Spinal cord (tissue), 10 donors: ENCODE results near the gene CDH19. TPM values are rescaled to one million over a fixed set of nuclear protein-coding genes. Genes with fewer than 3 reads are reported as not detected.

Experiments used
- DNase-seq, 6 donors: peaks; one replicate each; pipeline versions ENCODE4 v3.0.0 to v3.0.0-alpha.2; 2013 to 2015; ENCODE audit warnings: low spot score in 6 of 6, low read depth in 4 of 6
- H3K27ac ChIP-seq: one replicate; pipeline ENCODE4 v1.5.1; 2013; ENCODE audit warnings: low read depth, low read length, control low read depth
- H3K27me3 ChIP-seq: one replicate; pipeline ENCODE4 v1.6.1; 2013; ENCODE audit warnings: low read length; ENCODE audit not compliant: control insufficient read depth, insufficient read depth
- H3K36me3 ChIP-seq: one replicate; pipeline ENCODE4 v1.6.1; 2013; ENCODE audit warnings: low read length; ENCODE audit not compliant: control insufficient read depth, insufficient read depth
- H3K4me1 ChIP-seq: one replicate; pipeline ENCODE4 v1.6.1; 2013; ENCODE audit warnings: low read length; ENCODE audit not compliant: control insufficient read depth, insufficient read depth
- H3K4me3 ChIP-seq: one replicate; pipeline ENCODE4 v1.5.1; 2013; ENCODE audit warnings: low read depth, low read length, control low read depth
- H3K9me3 ChIP-seq: one replicate; pipeline ENCODE4 v1.6.1; 2013; ENCODE audit warnings: low read length; ENCODE audit not compliant: control insufficient read depth, insufficient read depth
- WGBS: methylation state at CpG from one replicate; pipeline ENCODE4 v1.1.5; 2013; ENCODE audit warnings: missing lambda C conversion rate; ENCODE audit not compliant: insufficient coverage; 5-methylcytosine and 5-hydroxymethylcytosine counted together
- polyA plus RNA-seq, 2 donors: library from polyadenylated mRNA; unstranded; fragments of 120-200 nt; gene quantifications; one replicate each; pipeline ENCODE4 v1.2.1, GENCODE V29; 2013; ENCODE audit not compliant: insufficient read length in 2 of 2
- total RNA-seq, 2 donors: library from RNA; depleted of rRNA in 1 of 2; stranded (reverse); fragments of 120-200 nt in 1 of 2; fragments of >200 nt in 1 of 2; gene quantifications; one replicate each; pipeline versions ENCODE4 v1.2.3 to v1.2.4, GENCODE V29; 2013 to 2014
- donor health status: healthy.

CDH19 gene
- total and polyA plus RNA-seq, 4 donors: 1.8 to 28.5 (median 7.4) TPM

DNA sequence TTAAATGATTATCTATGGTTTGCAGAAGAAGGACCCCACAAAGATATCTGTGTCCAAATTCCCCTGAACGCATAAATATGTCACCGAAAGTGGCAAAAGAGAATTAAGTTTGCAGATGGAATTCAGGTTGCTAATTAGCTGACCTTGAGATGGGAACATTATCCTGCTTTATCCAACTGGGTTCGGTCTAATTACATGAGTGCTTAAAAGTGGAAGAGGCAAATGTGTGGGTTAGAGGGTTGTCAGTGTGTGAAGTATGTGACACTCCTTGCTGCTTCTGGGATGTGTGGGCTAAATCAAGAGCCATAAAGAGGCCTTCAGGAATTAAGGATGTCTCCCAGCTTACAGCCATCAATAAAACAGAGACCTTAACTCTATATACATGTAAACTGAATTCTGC, 53.5 kb downstream of the CDH19 start:
- Histone ChIP-seq H3K9me3 (no peaks in the 10 kb centered on the region), H3K4me3 (no peak overlapping the region), H3K27me3 (no peaks in the 10 kb centered on the region), H3K4me1 (no peaks in the 10 kb centered on the region), H3K27ac (no peak overlapping the region), H3K36me3 (no peaks in the 10 kb centered on the region)
- DNase-seq: peak in 1 of 6 donors; percentile 15
- 56% methylated on average over 1 of the region's 3 CpGs for WGBS

DNA sequence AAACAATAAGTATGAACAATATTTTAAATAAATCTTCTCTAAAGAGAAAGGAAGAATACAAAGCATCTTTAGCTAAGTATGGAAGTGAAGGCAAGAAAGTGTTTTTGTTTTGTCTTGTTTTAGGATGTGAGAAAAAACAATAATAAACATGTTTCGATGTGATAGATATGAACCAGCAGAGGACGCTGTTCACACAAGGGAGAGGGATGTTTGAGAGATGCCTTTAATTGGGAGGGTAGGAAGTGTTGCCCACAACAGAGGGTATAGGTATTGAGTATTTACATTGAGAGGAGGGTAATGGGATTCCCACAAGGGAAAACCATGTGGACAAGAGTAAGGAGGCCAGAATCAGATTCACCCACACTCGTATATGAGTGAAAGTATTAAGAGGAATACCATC, 55.1 kb downstream of the CDH19 start:
- H3K4me3 ChIP-seq: no peak overlapping the region
- 59% methylated on average over 2 of the region's 3 CpGs for WGBS
- no peak for DNase-seq
- H3K4me1 ChIP-seq: no peaks in the 10 kb centered on the region
- no peaks in the 10 kb centered on the region for H3K9me3 ChIP-seq
- no peak overlapping the region for H3K27ac ChIP-seq
- H3K27me3 ChIP-seq: no peaks in the 10 kb centered on the region
- no peaks in the 10 kb centered on the region for H3K36me3 ChIP-seq

DNA sequence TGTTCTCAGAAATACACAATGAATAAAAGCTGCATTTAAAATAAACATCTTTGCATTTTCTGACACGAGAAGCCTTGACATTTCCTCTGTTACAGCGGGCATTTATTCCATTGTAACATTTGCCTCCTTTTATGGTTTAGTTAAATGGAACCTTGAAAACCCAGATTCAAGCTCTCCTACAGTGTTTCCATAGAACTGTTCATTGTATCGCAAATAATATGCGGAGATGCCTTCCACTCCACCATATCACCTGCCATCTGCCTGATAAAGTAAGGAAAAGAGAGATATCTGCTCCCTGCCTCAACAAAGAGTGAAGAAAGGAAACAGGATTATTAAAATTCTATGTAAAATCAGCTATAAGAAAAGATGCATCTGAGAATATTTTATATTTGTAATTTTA, 69.8 kb downstream of the CDH19 start:
- Histone ChIP-seq H3K9me3 (no peaks in the 10 kb centered on the region), H3K27ac (no peak overlapping the region), H3K4me3 (no peak overlapping the region), H3K4me1 (no peaks in the 10 kb centered on the region), H3K36me3 (no peaks in the 10 kb centered on the region), H3K27me3 (no peaks in the 10 kb centered on the region)
- DNase-seq: no peak
- no CpG with 5 or more reads among the region's 4 CpGs for WGBS

DNA sequence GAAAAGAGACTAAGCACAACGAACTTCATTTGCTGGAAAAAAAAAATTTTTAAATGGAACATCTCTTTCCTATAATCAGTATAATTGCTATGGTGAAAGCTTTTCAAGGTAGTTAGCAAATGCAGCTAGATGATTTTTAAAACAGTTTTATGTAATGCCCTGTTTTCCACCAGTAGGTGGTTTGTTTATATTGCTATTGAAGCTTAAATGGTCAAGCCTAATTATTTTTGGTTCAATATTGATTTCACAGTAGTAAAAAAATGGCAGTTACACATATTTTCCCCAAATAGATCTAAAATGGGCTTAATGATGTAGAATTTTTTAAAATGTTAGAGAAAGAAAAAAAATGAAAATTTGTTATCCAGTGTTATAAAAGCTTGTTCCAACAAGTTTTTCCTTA, 70.2 kb downstream of the CDH19 start:
- H3K9me3 ChIP-seq: no peaks in the 10 kb centered on the region
- no peak for DNase-seq
- H3K27me3 ChIP-seq: no peaks in the 10 kb centered on the region
- no peaks in the 10 kb centered on the region for H3K4me1 ChIP-seq
- no peak overlapping the region for H3K4me3 ChIP-seq
- H3K27ac ChIP-seq: no peak overlapping the region
- H3K36me3 ChIP-seq: no peaks in the 10 kb centered on the region
- WGBS: no CpG with 5 or more reads among the region's 1 CpG

DNA sequence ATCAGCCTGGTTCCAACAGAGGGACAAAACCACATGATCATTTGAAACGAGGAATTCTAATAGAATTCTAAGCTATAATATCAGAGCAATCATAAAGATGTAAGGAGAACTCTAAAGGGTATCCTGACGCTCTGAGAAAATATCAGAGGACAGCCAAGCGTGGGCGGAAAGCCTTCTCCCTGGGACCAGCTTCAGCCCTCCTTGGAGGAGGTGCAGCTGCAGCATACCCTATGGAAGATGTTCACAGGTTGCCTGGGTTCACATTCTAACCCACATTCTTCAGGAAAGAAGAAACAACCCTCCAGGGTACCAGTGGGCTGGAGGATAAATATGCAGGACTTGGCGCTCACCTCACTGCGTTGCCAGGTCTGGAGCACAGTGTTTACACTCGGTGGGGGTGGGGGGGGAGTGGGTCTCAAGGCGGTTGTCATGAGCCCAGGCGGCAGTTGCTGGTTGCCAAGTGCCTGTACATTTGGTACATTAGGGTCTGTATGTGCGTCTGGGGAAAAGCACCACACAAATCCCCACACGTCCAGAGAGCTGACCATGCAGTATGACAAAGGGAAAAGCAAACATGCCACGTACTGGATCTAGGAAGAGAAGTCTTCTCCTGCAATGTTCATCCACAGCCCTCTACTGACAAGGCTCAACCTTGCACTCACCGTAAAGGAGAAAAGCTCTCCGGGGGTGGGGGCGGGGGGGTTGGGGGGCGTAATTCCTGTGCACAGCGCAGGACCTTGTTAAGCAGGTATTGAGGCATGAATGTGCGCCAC, 80.5 kb downstream of the CDH19 start:
- Histone ChIP-seq H3K4me1 (no peaks in the 10 kb centered on the region), H3K27ac (no peak overlapping the region), H3K36me3 (no peaks in the 10 kb centered on the region), H3K27me3 (no peaks in the 10 kb centered on the region), H3K9me3 (no peaks in the 10 kb centered on the region), H3K4me3 (no peak overlapping the region)
- no peak for DNase-seq
- 93% methylated on average over 8 of the region's 18 CpGs for WGBS

DNA sequence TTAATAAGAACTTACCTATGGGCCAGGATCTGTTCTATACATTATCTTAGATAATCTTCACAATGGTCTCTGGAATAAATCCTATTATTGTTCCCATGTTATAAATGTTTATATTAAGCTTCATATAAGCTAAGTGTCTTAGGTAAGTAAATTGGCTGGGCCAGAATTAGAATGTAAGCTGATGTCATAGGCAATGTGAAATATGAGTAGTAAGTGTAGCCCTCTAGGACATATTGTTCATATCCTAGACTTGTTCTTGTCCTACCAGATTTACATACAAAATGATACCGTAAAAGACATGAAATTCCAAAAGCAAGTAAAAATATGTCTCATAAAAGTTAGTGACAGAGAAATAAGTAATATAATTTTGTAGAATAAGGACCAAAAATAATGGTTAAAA, 89.9 kb downstream of the CDH19 start:
- H3K4me1 ChIP-seq: no peaks in the 10 kb centered on the region
- H3K36me3 ChIP-seq: no peaks in the 10 kb centered on the region
- no peak for DNase-seq
- no CpG with 5 or more reads among the region's 1 CpG for WGBS
- H3K4me3 ChIP-seq: no peak overlapping the region
- no peaks in the 10 kb centered on the region for H3K9me3 ChIP-seq
- no peak overlapping the region for H3K27ac ChIP-seq
- no peaks in the 10 kb centered on the region for H3K27me3 ChIP-seq

DNA sequence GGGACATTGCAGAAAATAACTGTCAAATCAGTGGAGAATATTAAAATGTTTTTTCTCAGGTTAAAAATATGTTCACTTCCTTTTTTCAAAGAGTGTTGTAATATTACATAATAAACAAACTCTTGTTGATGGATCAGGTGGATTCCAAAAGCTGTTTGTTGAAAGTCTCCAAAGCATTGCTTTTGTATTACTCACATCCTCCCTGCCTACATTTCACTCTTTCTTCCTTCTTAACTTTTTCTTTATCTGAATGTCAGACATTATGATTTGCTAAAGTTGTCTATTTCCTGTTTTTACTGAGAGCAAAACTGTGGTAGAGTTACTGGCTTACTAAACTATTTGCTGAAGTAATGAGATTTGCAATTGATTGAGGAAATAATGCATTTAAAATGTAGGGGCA, 92.1 kb downstream of the CDH19 start:
- no peak overlapping the region for H3K4me3 ChIP-seq
- no peaks in the 10 kb centered on the region for H3K27me3 ChIP-seq
- H3K4me1 ChIP-seq: no peaks in the 10 kb centered on the region
- no peak for DNase-seq
- no peaks in the 10 kb centered on the region for H3K9me3 ChIP-seq
- no peaks in the 10 kb centered on the region for H3K36me3 ChIP-seq
- no peak overlapping the region for H3K27ac ChIP-seq

DNA sequence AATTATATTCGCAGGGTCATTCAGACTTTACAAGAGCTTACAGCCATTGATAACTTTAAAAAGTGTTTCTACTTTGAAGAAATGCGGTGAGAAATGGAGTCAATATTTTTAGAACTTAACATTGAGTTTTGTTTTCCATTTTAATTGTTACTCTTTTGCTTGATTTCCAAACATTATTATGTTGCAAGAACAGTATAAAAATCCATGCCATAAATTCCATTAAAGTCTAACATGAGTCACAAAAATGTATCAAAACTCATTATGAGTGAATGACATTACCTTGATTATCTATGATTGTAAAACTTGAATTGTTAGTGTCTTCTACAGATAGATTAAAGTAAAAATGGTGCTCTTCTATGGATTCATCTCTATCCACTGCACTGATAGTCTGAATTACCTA, 92.6 kb downstream of the CDH19 start:
- WGBS: no CpG with 5 or more reads among the region's 2 CpGs
- Histone ChIP-seq H3K9me3 (no peaks in the 10 kb centered on the region), H3K4me1 (no peaks in the 10 kb centered on the region)

DNA sequence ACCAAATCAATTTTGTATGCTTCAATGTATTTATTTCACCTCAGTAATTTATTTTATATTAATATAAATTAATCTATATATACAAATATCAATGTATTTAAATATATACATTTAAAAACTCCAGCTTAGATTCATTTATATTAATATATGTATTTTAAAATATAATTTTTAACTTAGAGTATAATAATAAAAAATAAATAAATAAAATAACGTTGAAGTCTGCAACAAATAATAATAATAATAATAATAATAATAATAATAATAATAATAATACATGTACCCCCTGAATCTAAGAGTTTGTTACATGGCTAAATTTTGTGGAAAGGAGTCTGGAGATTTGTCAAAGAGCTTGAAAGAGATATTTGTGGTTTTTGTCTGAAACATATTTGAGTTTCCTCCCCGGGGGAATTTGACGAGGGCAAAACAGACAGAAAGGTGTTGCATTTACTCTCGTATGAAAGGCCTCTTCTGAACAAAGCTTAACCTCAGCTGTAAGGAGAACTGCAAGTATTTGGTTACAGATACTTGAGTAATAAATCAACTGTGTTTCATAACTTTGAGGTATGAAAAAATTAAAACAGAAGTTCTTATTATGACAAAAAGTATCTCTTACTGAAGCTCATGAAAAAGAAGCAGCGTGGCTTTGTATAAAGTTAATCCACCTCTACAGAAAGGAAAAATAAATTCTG, 93.4 kb downstream of the CDH19 start:
- no peaks in the 10 kb centered on the region for H3K36me3 ChIP-seq
- 80% methylated on average over 1 of the region's 5 CpGs for WGBS
- no peaks in the 10 kb centered on the region for H3K9me3 ChIP-seq
- H3K27me3 ChIP-seq: no peaks in the 10 kb centered on the region
- DNase-seq: no peak
- H3K4me3 ChIP-seq: no peak overlapping the region
- H3K27ac ChIP-seq: no peak overlapping the region
- H3K4me1 ChIP-seq: no peaks in the 10 kb centered on the region

More for the DNA sequence above, 92.6 kb downstream of the CDH19 start:
- Histone ChIP-seq H3K27ac (no peak overlapping the region), H3K27me3 (no peaks in the 10 kb centered on the region), H3K4me3 (no peak overlapping the region), H3K36me3 (no peaks in the 10 kb centered on the region)
- no peak for DNase-seq

DNA sequence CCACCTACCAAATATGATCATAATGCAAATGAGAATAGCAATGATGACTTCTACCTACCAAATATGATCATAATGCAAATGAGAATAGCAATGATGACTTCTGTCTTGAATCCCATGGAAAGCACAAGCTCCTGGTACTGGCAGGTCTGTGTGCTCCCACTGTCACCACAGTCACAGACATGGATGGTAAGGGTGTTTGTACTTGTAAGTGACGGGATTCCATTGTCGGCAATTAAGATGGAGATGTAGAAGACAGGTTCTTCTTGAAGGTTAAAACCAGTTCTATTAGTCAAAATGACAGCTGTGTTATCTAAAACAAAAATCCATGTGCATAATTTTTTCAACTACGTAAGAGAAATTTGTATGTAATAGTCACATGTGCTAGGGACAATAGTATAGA, 95.0 kb downstream of the CDH19 start:
- no peaks in the 10 kb centered on the region for H3K36me3 ChIP-seq
- no peaks in the 10 kb centered on the region for H3K27me3 ChIP-seq
- H3K9me3 ChIP-seq: no peaks in the 10 kb centered on the region
- no peak overlapping the region for H3K27ac ChIP-seq
- DNase-seq: no peak
- no peaks in the 10 kb centered on the region for H3K4me1 ChIP-seq
- no peak overlapping the region for H3K4me3 ChIP-seq
- WGBS: no CpG with 5 or more reads among the region's 3 CpGs
